Measurements from ENCODE around the gene TGFB1. TPM values are rescaled to one million over a fixed set of nuclear protein-coding genes. Genes with fewer than 3 reads are reported as not detected.

TGFB1 gene
- polyA plus RNA-seq, 1 of the 3 experiments (the other 2 are of a cell fraction): 25.5 TPM

- TF ChIP-seq REST (IDR thresholded peaks at IDR 0.05; ENCODE audit: low read depth, low read length): no peak
Observed at GRCh38 chr19:41328842-41329225, 24.9 kb downstream of the TGFB1 start (continued).

GRCh38 chr19:41328157-41328841, 25.4 kb downstream of the TGFB1 start:
- TF ChIP-seq REST (IDR thresholded peaks at IDR 0.05; ENCODE audit: low read depth, low read length) (no peak), SMC3 (IDR thresholded peaks at IDR 0.05; ENCODE audit: low read depth, low read length) (no peak), CHD2 (IDR thresholded peaks at IDR 0.05; ENCODE audit: low read length, partially characterized antibody) (no peak), YY1 (IDR thresholded peaks at IDR 0.05; ENCODE audit: low read depth) (no peak), TCF12 (IDR thresholded peaks at IDR 0.05) (no peak), RXRA (IDR thresholded peaks at IDR 0.05; ENCODE audit: borderline replicate concordance, low read depth) (no peak)
- peaks cover 6 to 24% of the 10 kb centered on the region in 2 experiments for H3K36me3 ChIP-seq (replicated peaks in 1 of 2; ENCODE audit: control insufficient read depth in 1 of 2, insufficient read depth in 2 of 2, low read length in 1 of 2)
- 89% methylated on average over 14 of the region's 22 CpGs for WGBS (ENCODE audit: low lambda C conversion rate)
- H3K4me2 ChIP-seq: peak overlapping the region; percentile 82; the same call in 1 of the 2 replicates
- H3K4me3 ChIP-seq (ENCODE audit: low read depth in 2 of 2, low read length in 1 of 2): no peak overlapping the region
- no peak overlapping the region for H2AFZ ChIP-seq (ENCODE audit: low read depth)
- CTCF ChIA-PET: interaction anchor here (0.7 to 1.4 kb wide), 3 partner anchors 20 to 700 kb away, joined by 3 to 5 read pairs (median 5); no protein-coding TSS in a partner anchor
- H4K20me1 ChIP-seq (ENCODE audit: insufficient read depth): peaks cover 8% of the 10 kb centered on the region
- no peaks in the 10 kb centered on the region for H3K9me2 ChIP-seq
- no peak for DNase-seq
- no peak overlapping the region for H3K9ac ChIP-seq
- POLR2A ChIA-PET: no interaction called here
- peaks cover 74% of the 10 kb centered on the region for H3F3A ChIP-seq (replicated peaks; ENCODE audit: insufficient read depth)
- H3K4me1 ChIP-seq (ENCODE audit: control insufficient read depth in 1 of 2, insufficient read depth in 2 of 2, low read depth in 1 of 2, low read length in 1 of 2): peaks cover 32 to 39% of the 10 kb centered on the region in 2 experiments
- H3K27ac ChIP-seq (ENCODE audit: low read depth in 2 of 2, low read length in 1 of 2): peak overlapping the region in 1 of 2 experiments; percentile 100; a peak in 1 of 4 replicates
- H3K27me3 ChIP-seq (ENCODE audit: insufficient read depth): no peaks in the 10 kb centered on the region
- no peaks in the 10 kb centered on the region for H3K9me3 ChIP-seq
- H3K79me2 ChIP-seq (ENCODE audit: insufficient read depth): peaks cover 56% of the 10 kb centered on the region

Measured in SK-N-SH (cell line).